B cell (primary cell): ENCODE results near the gene WFDC11. TPM values are rescaled to one million over a fixed set of nuclear protein-coding genes. Genes with fewer than 3 reads are reported as not detected.
"Not testable (repeated sequence)": the region's sequence is repeated elsewhere in the genome, so short reads cannot be mapped to it uniquely, and the experiment has no call there.

Experiments used
- ATAC-seq: fragments of 200-7000 bp; cut with Tn5 transposase; one replicate; pipeline ENCODE4 v1.10.0; 2021; ENCODE audit warnings: low read depth, mild to moderate bottlenecking, moderate number of reproducible peaks, moderate library complexity
- CTCF ChIA-PET: fragments of 350-600 bp; sonication (Branson Sonifier 250); formaldehyde crosslinking; loops from one replicate; lab custom pipeline; 2021; ENCODE audit warnings: antibody characterized with exemption, inconsistent platforms; lab: Charles Lee
- POLR2A ChIA-PET: fragments of 350-600 bp; sonication (Branson Sonifier 250); formaldehyde crosslinking; loops from one replicate; lab custom pipeline; 2021; ENCODE audit warnings: antibody characterized with exemption; lab: Charles Lee
- DNase-seq: peaks from one replicate; pipeline ENCODE4 v3.0.0; 2013
- H2AFZ ChIP-seq: 2 replicates; pipeline ENCODE4 v1.6.1; 2012; ENCODE audit warnings: mild to moderate bottlenecking, low read depth, low read length; ENCODE audit not compliant: insufficient read depth, poor library complexity, severe bottlenecking
- H3K27ac ChIP-seq, 2 donors: 1 replicate in 1 of 2; 2 replicates in 1 of 2; pipeline ENCODE4 v1.5.1; 2012 to 2013; ENCODE audit warnings: low read length in 2 of 2, mild to moderate bottlenecking in 2 of 2, moderate library complexity in 1 of 2
- H3K27me3 ChIP-seq, 4 experiments: fragments of 200-600 bp in 1 of 4; sonication (generic) in 1 of 4; replicated peaks in 1 of 4; 1 replicate in 2 of 4; 2 replicates in 2 of 4; pipeline versions ENCODE4 v1.6.1 to v1.7.0; 2013 to 2016; ENCODE audit warnings: low read length in 3 of 4, mild to moderate bottlenecking in 2 of 4, mixed read lengths in 1 of 4, moderate library complexity in 1 of 4; ENCODE audit not compliant: insufficient read depth in 4 of 4, control insufficient read depth in 3 of 4; ENCODE audit errors: control extremely low read depth in 1 of 4
- H3K36me3 ChIP-seq, 2 experiments: replicated peaks in 1 of 2; 1 replicate in 1 of 2; 2 replicates in 1 of 2; pipeline versions ENCODE4 v1.6.1 to v1.7.1; 2013; ENCODE audit warnings: low read length in 1 of 2; ENCODE audit not compliant: insufficient read depth in 2 of 2, control insufficient read depth in 1 of 2; ENCODE audit errors: control extremely low read depth in 1 of 2, extremely low read depth in 1 of 2
- H3K4me1 ChIP-seq, 2 donors: fragments of 200-600 bp in 1 of 2; sonication (generic) in 1 of 2; 1 replicate in 1 of 2; 2 replicates in 1 of 2; pipeline versions ENCODE4 v1.5.1 to v1.6.1; 2013 to 2017; ENCODE audit warnings: low read length in 2 of 2; ENCODE audit not compliant: control insufficient read depth in 2 of 2, insufficient read depth in 2 of 2
- H3K4me2 ChIP-seq: replicated peaks from 2 replicates; pipeline ENCODE3; 2012; ENCODE audit warnings: mild to moderate bottlenecking, low read depth, low read length; ENCODE audit not compliant: poor library complexity, severe bottlenecking
- H3K4me3 ChIP-seq, 5 experiments: fragments of 200-600 bp in 1 of 5; sonication (generic) in 1 of 5; 1 replicate in 3 of 5; 2 replicates in 2 of 5; pipeline versions ENCODE4 v1.5.1 to v1.7.0; 2011 to 2016; ENCODE audit warnings: low read length in 4 of 5, mild to moderate bottlenecking in 4 of 5, low read depth in 2 of 5, control low read depth in 1 of 5, moderate library complexity in 1 of 5; ENCODE audit not compliant: insufficient read depth in 1 of 5; ENCODE audit errors: control extremely low read depth in 1 of 5, extremely low read depth in 1 of 5
- H3K79me2 ChIP-seq: fragments of 200-600 bp; sonication (generic); one replicate; pipeline ENCODE4 v1.6.0; 2016; ENCODE audit warnings: low read length; ENCODE audit not compliant: control insufficient read depth, insufficient read depth
- H3K9ac ChIP-seq: fragments of 200-600 bp; sonication (generic); 2 replicates; pipeline ENCODE4 v1.6.1; 2017; ENCODE audit warnings: mild to moderate bottlenecking, low read length, moderate library complexity
- H3K9me3 ChIP-seq, 3 donors: one replicate each; pipeline versions ENCODE4 v1.6.1 to v1.7.1; 2013; ENCODE audit warnings: low read length in 2 of 3; ENCODE audit not compliant: control insufficient read depth in 2 of 3, insufficient read depth in 1 of 3; ENCODE audit errors: control extremely low read depth in 1 of 3
- H4K20me1 ChIP-seq: 2 replicates; pipeline ENCODE4 v1.6.0; 2012; ENCODE audit warnings: mild to moderate bottlenecking, low read length; ENCODE audit not compliant: insufficient read depth, control insufficient read depth, poor library complexity, severe bottlenecking
- H3K27ac Mint-ChIP-seq: one replicate; pipeline ENCODE4 v1.8.0; 2021; ENCODE audit warnings: mixed read lengths
- H3K27me3 Mint-ChIP-seq: one replicate; pipeline ENCODE4 v1.8.0; 2021; ENCODE audit warnings: mixed read lengths
- H3K4me1 Mint-ChIP-seq: one replicate; pipeline ENCODE4 v1.8.0; 2021; ENCODE audit warnings: mixed read lengths
- H3K4me3 Mint-ChIP-seq: one replicate; pipeline ENCODE4 v1.8.0; 2021; ENCODE audit warnings: mixed read lengths
- H3K9me3 Mint-ChIP-seq: one replicate; pipeline ENCODE4 v1.8.0; 2022; ENCODE audit warnings: mixed read lengths; ENCODE audit not compliant: insufficient read depth
- EZH2 ChIP-seq: IDR thresholded peaks from 2 replicates; pipeline ENCODE4 v1.6.1; 2012; ENCODE audit warnings: borderline replicate concordance, low read depth, mild to moderate bottlenecking, moderate library complexity, low read length; ENCODE audit not compliant: insufficient read depth, poor library complexity, severe bottlenecking
- WGBS: methylation state at CpG from one replicate; pipeline ENCODE4 v1.1.5; 2013; ENCODE audit warnings: missing lambda C conversion rate; ENCODE audit not compliant: insufficient coverage; 5-methylcytosine and 5-hydroxymethylcytosine counted together
- intact Hi-C: fragments of 100-400 bp; cut with micrococcal nuclease; formaldehyde crosslinking; loops from one replicate; pipeline ENCODE4 v1.10.0; 2022
- polyA plus RNA-seq: library from polyadenylated mRNA; depleted of rRNA; stranded (reverse); fragments of >200 nt; gene quantifications from 2 replicates; pipeline ENCODE4 v1.2.3, GENCODE V29; 2012
- total RNA-seq, 2 donors: library from RNA; stranded (reverse); fragments of 120-200 nt in 1 of 2; gene quantifications; 1 replicate in 1 of 2; 2 replicates in 1 of 2; pipeline versions ENCODE4 v1.2.3 to v1.2.4, GENCODE V29; 2013 to 2022
- TF ChIP-seq, protein P1 (sequence below): fragments of 200-600 bp; IDR thresholded peaks from one replicate; pipeline ENCODE4 v1.8.0; 2022; ENCODE audit warnings: antibody characterized with exemption, mild to moderate bottlenecking

WFDC11 gene
- total and polyA plus RNA-seq, 2 donors (not counting 1 experiment from before 2014, with no cell fraction given) = not detected

DNA sequence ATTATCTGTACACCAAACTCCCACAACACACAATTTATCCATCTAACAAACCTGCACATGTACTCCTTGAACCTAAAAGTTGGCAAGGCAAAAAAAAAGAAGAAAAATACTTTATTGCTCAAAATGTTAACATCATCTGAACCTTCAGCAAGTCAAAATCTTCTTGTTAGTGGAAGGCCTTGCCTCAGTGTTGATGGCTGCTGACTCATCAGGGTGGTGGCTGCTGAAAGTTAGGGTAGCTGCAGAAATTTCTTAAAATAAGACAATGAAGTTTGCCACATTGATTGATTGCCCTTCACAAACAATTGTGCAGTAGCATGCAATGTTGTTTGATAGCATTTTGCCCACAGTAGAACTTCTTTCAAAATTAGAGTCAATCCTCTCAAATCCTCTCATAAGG is 2.7 kb upstream of the WFDC11 start:
- Histone ChIP-seq H3K36me3 (no peaks in the 10 kb centered on the region), H4K20me1 (no peaks in the 10 kb centered on the region), H3K79me2 (no peaks in the 10 kb centered on the region), H3K27me3 (peaks cover 0 to 4% (median 0%) of the 10 kb centered on the region in 4 experiments), H2AFZ (no peak overlapping the region), H3K4me3 (no peak overlapping the region), H3K27ac (no peak overlapping the region), H3K4me1 (no peaks in the 10 kb centered on the region), H3K9me3 (peaks cover 0 to 1% (median under 1%) of the 10 kb centered on the region in 3 donors), H3K4me2 (no peak overlapping the region), H3K9ac (no peak overlapping the region)
- ATAC-seq (no peak), DNase-seq (no peak)
- no peak overlapping the region for H3K4me3 Mint-ChIP-seq
- ChIA-PET CTCF (no interaction called here), POLR2A (no interaction called here)
- no peaks in the 10 kb centered on the region for H3K4me1 Mint-ChIP-seq
- TF ChIP-seq, protein P1, sequence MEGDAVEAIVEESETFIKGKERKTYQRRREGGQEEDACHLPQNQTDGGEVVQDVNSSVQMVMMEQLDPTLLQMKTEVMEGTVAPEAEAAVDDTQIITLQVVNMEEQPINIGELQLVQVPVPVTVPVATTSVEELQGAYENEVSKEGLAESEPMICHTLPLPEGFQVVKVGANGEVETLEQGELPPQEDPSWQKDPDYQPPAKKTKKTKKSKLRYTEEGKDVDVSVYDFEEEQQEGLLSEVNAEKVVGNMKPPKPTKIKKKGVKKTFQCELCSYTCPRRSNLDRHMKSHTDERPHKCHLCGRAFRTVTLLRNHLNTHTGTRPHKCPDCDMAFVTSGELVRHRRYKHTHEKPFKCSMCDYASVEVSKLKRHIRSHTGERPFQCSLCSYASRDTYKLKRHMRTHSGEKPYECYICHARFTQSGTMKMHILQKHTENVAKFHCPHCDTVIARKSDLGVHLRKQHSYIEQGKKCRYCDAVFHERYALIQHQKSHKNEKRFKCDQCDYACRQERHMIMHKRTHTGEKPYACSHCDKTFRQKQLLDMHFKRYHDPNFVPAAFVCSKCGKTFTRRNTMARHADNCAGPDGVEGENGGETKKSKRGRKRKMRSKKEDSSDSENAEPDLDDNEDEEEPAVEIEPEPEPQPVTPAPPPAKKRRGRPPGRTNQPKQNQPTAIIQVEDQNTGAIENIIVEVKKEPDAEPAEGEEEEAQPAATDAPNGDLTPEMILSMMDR = no peak
- TF ChIP-seq EZH2 = no peak
- H3K27ac Mint-ChIP-seq = no peak overlapping the region
- intact Hi-C loops = no loop called here
- peaks cover 7% of the 10 kb centered on the region for H3K9me3 Mint-ChIP-seq
- H3K27me3 Mint-ChIP-seq = peaks cover 44% of the 10 kb centered on the region

DNA sequence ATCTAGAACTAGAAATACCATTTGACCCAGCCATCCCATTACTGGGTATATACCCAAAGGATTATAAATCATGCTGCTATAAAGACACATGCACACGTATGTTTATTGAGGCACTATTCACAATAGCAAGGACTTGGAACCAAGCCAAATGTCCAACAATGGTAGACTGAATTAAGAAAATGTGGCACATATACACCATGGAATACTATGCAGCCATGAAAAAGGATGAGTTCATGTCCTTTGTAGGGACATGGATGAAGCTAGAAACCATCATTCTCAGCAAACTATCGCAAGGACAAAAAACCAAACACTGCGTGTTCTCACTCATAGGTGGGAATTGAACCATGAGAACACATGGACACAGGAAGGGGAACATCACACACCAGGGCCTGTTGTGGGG is 13.0 kb downstream of the WFDC11 start:
- H3K79me2 ChIP-seq, H4K20me1 ChIP-seq, H3K4me1 Mint-ChIP-seq, H3K27me3 Mint-ChIP-seq, CTCF ChIA-PET, H3K4me1 ChIP-seq, H3K9ac ChIP-seq, H2AFZ ChIP-seq, H3K4me2 ChIP-seq, H3K27ac Mint-ChIP-seq, H3K36me3 ChIP-seq, H3K27ac ChIP-seq, POLR2A ChIA-PET, intact Hi-C loops, H3K27me3 ChIP-seq, H3K4me3 Mint-ChIP-seq, H3K9me3 Mint-ChIP-seq, H3K9me3 ChIP-seq, H3K4me3 ChIP-seq, DNase-seq, ATAC-seq: not testable (repeated sequence)
- no CpG with 5 or more reads among the region's 3 CpGs for WGBS

DNA sequence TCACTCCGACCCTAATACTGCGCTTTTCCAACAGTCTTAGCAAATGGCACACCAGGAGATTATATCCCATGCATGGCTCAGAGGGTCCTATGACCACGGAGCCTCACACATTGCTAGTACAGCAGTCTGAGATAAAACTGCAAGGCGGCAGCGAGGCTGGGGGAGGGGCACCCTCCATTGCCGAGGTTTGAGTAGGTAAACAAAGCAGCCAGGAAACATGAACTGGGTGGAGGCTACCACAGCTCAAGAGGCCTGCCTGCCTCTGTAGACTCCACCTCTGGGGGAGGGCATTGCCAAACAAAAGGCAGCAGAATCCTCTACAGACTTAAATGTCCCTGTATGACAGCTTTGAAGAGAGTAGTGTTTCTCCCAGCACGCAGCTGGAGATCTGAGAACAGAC is 18.3 kb downstream of the WFDC11 start:
- CTCF ChIA-PET, H2AFZ ChIP-seq, H3K27ac ChIP-seq, ATAC-seq, POLR2A ChIA-PET, H3K4me3 Mint-ChIP-seq, intact Hi-C loops, H3K36me3 ChIP-seq, H3K9me3 Mint-ChIP-seq, H3K4me1 Mint-ChIP-seq, H3K27me3 ChIP-seq, H4K20me1 ChIP-seq, H3K9me3 ChIP-seq, H3K4me1 ChIP-seq, H3K4me2 ChIP-seq, H3K27me3 Mint-ChIP-seq, H3K27ac Mint-ChIP-seq, DNase-seq, H3K9ac ChIP-seq, H3K79me2 ChIP-seq, H3K4me3 ChIP-seq: not testable (repeated sequence)
- 75% methylated on average over 5 of the region's 7 CpGs for WGBS
